CMK (cell line): ENCODE results near the gene SLC6A3.

Source experiments
- DNase-seq: peaks from one replicate; pipeline ENCODE4 v3.0.0-alpha.2; 2010; ENCODE audit warnings: low read depth

The SLC6A3 gene

GRCh38 chr5:1420211-1421195 lies 24.7 kb downstream of the SLC6A3 start:
- DNase-seq = no peak

GRCh38 chr5:1419476-1420210 lies 25.6 kb downstream of the SLC6A3 start:
- DNase-seq = no peak

GRCh38 chr5:1418921-1419280 lies 26.3 kb downstream of the SLC6A3 start:
- no peak for DNase-seq

GRCh38 chr5:1418238-1418920 lies 26.9 kb downstream of the SLC6A3 start:
- DNase-seq = no peak

- DNase-seq = no peak
Observed at GRCh38 chr5:1417586-1418225, 27.5 kb downstream of the SLC6A3 start.

GRCh38 chr5:1416856-1417469 lies 28.3 kb downstream of the SLC6A3 start:
- DNase-seq = no peak

- no peak for DNase-seq
Observed at GRCh38 chr5:1415626-1416360, 29.4 kb downstream of the SLC6A3 start.

GRCh38 chr5:1415059-1415425 lies 30.2 kb downstream of the SLC6A3 start:
- no peak for DNase-seq

GRCh38 chr5:1414311-1415058 lies 30.8 kb downstream of the SLC6A3 start:
- DNase-seq = no peak

GRCh38 chr5:1413611-1414241 lies 31.5 kb downstream of the SLC6A3 start:
- DNase-seq = no peak

- no peak for DNase-seq
Observed at GRCh38 chr5:1413211-1413610, 32.0 kb downstream of the SLC6A3 start.

- DNase-seq = no peak
Observed at GRCh38 chr5:1412621-1413020, 32.6 kb downstream of the SLC6A3 start.

- DNase-seq = no peak
Observed at GRCh38 chr5:1412163-1412562, 33.1 kb downstream of the SLC6A3 start.

- DNase-seq = no peak
Observed at GRCh38 chr5:1411099-1411498, 34.1 kb downstream of the SLC6A3 start.

- no peak for DNase-seq
Observed at GRCh38 chr5:1410156-1411014, 34.9 kb downstream of the SLC6A3 start.

GRCh38 chr5:1409381-1410110 lies 35.7 kb downstream of the SLC6A3 start:
- DNase-seq = no peak

- no peak for DNase-seq
Observed at GRCh38 chr5:1406681-1407640, 38.3 kb downstream of the SLC6A3 start.
